Stomach (tissue), 9 donors: ENCODE results near the gene DNAJC8. TPM values are rescaled to one million over a fixed set of nuclear protein-coding genes. Genes with fewer than 3 reads are reported as not detected.

Source experiments
- DNase-seq, 2 donors: peaks; one replicate each; pipeline versions ENCODE4 v3.0.0 to v3.0.0-alpha.2; 2013 to 2019
- H3K27ac ChIP-seq, 5 donors: fragments of 200-600 bp in 4 of 5; sonication (generic) in 4 of 5; one replicate each; pipeline ENCODE4 v1.5.1; 2013 to 2019; ENCODE audit warnings: mild to moderate bottlenecking in 1 of 5, moderate library complexity in 1 of 5
- H3K27me3 ChIP-seq, 3 donors: fragments of 200-600 bp; sonication (generic); one replicate each; pipeline ENCODE4 v1.5.1; 2017 to 2019; ENCODE audit warnings: mixed run types in 1 of 3
- H3K36me3 ChIP-seq, 4 donors: fragments of 200-600 bp; sonication (generic); 1 replicate in 3 of 4; 2 replicates in 1 of 4; pipeline ENCODE4 v1.5.1; 2016 to 2019
- H3K4me1 ChIP-seq, 4 donors: fragments of 200-600 bp; sonication (generic); one replicate each; pipeline ENCODE4 v1.5.1; 2016 to 2019
- H3K4me3 ChIP-seq, 4 donors: fragments of 200-600 bp; sonication (generic) in 3 of 4; one replicate each; pipeline ENCODE4 v1.5.1; 2016 to 2019; ENCODE audit warnings: mild to moderate bottlenecking in 1 of 4
- H3K9me3 ChIP-seq, 4 donors: fragments of 200-600 bp; sonication (generic); one replicate each; pipeline ENCODE4 v1.5.1; 2016 to 2019
- EP300 ChIP-seq: sonication (generic); formaldehyde crosslinking; IDR thresholded peaks from one replicate; pipeline ENCODE4 v1.6.1; 2017; ENCODE audit warnings: antibody characterized with exemption
- POLR2A ChIP-seq, 4 donors: fragments of 450-650 bp; IDR thresholded peaks; one replicate each; pipeline ENCODE4 v1.6.1; 2016; ENCODE audit warnings: antibody characterized with exemption in 4 of 4, control low read depth in 2 of 4, mild to moderate bottlenecking in 1 of 4, moderate library complexity in 1 of 4
- POLR2AphosphoS5 ChIP-seq, 3 donors: sonication (generic); formaldehyde crosslinking; IDR thresholded peaks; one replicate each; pipeline ENCODE4 v1.6.1; 2016; ENCODE audit warnings: antibody characterized with exemption in 3 of 3
- WGBS, 5 donors: extraction: QIAGEN DNeasy Blood & Tissue Kit in 3 of 5; methylation state at CpG; one replicate each; pipeline versions ENCODE4 v1.1.5 to v1.1.7; 2013 to 2018; 5-methylcytosine and 5-hydroxymethylcytosine counted together
- intact Hi-C: fragments of 100-400 bp; cut with DNase I; formaldehyde crosslinking; loops from one replicate; pipeline ENCODE4 v1.15.1; 2023; ENCODE audit warnings: low total_unique reads
- polyA plus RNA-seq, 3 donors: library from polyadenylated mRNA; stranded (reverse); fragments of 200-250 nt; gene quantifications; one replicate each; pipeline ENCODE4 v1.2.3, GENCODE V29; 2013
- total RNA-seq, 5 donors: library from RNA; depleted of rRNA; stranded (reverse); fragments of >200 nt; gene quantifications; one replicate each; pipeline versions ENCODE4 v1.1.0 to v1.2.3, GENCODE V29; 2014 to 2016
- TF ChIP-seq, protein P1 (sequence below), 7 experiments: fragments of 450-650 bp in 4 of 7; fragments of 200-600 bp in 3 of 7; sonication (generic) in 3 of 7; IDR thresholded peaks; one replicate each; pipeline ENCODE4 v1.5.1; 2016 to 2019; ENCODE audit warnings: antibody characterized with exemption in 7 of 7, control low read depth in 2 of 7, mild to moderate bottlenecking in 1 of 7
- donor health status: healthy with polysubstance abuse.
- donor health status: Bipolar disorder and iron deficiency.
- donor health status: healthy.

The DNAJC8 gene
- total and polyA plus RNA-seq, 8 donors: 38.4 to 111 (median 74.4) TPM

- Histone ChIP-seq H3K36me3 (no peaks in the 10 kb centered on the region), H3K27ac (peak within 1 kb of the TSS; percentile 48 to 81 (median 69)), H3K9me3 (no peaks in the 10 kb centered on the region), H3K4me1 (peaks cover 20 to 55% (median 30%) of the 10 kb centered on the region in 4 donors), H3K27me3 (no peaks in the 10 kb centered on the region), H3K4me3 (peak within 1 kb of the TSS; percentile 2 to 36 (median 24))
- no peak for DNase-seq
- no peak for TF ChIP-seq POLR2AphosphoS5 (IDR thresholded peaks at IDR 0.05)
- TF ChIP-seq POLR2A (IDR thresholded peaks at IDR 0.05): no peak
- TF ChIP-seq EP300: no peak
- TF ChIP-seq, protein P1, sequence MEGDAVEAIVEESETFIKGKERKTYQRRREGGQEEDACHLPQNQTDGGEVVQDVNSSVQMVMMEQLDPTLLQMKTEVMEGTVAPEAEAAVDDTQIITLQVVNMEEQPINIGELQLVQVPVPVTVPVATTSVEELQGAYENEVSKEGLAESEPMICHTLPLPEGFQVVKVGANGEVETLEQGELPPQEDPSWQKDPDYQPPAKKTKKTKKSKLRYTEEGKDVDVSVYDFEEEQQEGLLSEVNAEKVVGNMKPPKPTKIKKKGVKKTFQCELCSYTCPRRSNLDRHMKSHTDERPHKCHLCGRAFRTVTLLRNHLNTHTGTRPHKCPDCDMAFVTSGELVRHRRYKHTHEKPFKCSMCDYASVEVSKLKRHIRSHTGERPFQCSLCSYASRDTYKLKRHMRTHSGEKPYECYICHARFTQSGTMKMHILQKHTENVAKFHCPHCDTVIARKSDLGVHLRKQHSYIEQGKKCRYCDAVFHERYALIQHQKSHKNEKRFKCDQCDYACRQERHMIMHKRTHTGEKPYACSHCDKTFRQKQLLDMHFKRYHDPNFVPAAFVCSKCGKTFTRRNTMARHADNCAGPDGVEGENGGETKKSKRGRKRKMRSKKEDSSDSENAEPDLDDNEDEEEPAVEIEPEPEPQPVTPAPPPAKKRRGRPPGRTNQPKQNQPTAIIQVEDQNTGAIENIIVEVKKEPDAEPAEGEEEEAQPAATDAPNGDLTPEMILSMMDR (IDR thresholded peaks at IDR 0.05): no peak
- intact Hi-C loops: no loop called here
- WGBS, 5 donors: 69 to 84% (median 81%) methylated on average over 18 of the region's 18 CpGs
Observed at GRCh38 chr1:28176492-28177470, 56.0 kb downstream of the DNAJC8 start, which contains the start of gene PTAFR. Gene PTAFR, minus strand, starts transcription at chr1:28176690. Its CDS starts 25,669 bp downstream, at chr1:28151021.

DNA sequence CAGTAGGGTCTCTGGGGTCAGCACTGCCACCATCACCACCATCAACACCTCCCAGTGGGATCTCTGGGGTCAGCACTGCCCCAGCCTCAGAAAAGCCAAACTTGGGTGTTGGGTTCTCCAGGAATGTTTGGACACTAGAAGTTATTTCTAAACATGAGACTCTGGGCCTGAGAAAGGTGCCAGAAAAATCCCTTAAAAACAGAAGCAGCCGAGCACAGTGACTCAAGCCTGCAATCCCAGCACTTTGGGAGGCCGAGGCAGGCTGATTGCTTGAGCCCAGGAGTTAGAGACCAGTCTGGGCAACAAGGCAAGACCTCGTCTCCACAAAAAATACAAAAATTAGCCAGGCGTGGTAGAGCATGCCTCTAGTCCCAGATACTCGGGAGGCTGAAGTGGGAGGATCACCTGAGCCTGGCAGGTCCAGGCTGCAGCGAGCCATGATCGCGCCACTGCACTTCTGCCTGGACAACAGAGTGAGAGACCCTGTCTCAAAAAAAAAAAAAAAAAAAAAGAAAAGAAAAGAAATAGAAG lies 56.8 kb downstream of the DNAJC8 start:
- Histone ChIP-seq H3K9me3 (no peaks in the 10 kb centered on the region), H3K27ac (peak overlapping the region; percentile 22 to 81 (median 69)), H3K27me3 (no peaks in the 10 kb centered on the region), H3K4me3 (peak overlapping the region; percentile 2 to 36 (median 24)), H3K36me3 (no peaks in the 10 kb centered on the region), H3K4me1 (peaks cover 28 to 58% (median 37%) of the 10 kb centered on the region in 4 donors)
- TF ChIP-seq POLR2AphosphoS5 (IDR thresholded peaks at IDR 0.05): no peak
- TF ChIP-seq, protein P1 (IDR thresholded peaks at IDR 0.05): no peak
- TF ChIP-seq EP300: no peak
- TF ChIP-seq POLR2A (IDR thresholded peaks at IDR 0.05): no peak
- WGBS, 5 donors: 68 to 77% (median 74%) methylated on average over 8 of the region's 8 CpGs
- DNase-seq: no peak
- intact Hi-C loops: no loop called here

- intact Hi-C loops: no loop called here
- DNase-seq: no peak
- WGBS, 5 donors: 38 to 76% (median 69%) methylated on average over 2 to 5 of the region's 5 CpGs
- TF ChIP-seq, protein P1 (IDR thresholded peaks at IDR 0.05): no peak
- TF ChIP-seq POLR2A (IDR thresholded peaks at IDR 0.05) (no peak), EP300 (no peak), POLR2AphosphoS5 (IDR thresholded peaks at IDR 0.05) (no peak)
- peaks cover 30 to 68% (median 45%) of the 10 kb centered on the region in 4 donors for H3K4me1 ChIP-seq
- H3K27ac ChIP-seq: peak overlapping the region; percentile 30 to 81 (median 69)
- H3K36me3 ChIP-seq: no peaks in the 10 kb centered on the region
- no peaks in the 10 kb centered on the region for H3K9me3 ChIP-seq
- no peaks in the 10 kb centered on the region for H3K27me3 ChIP-seq
- H3K4me3 ChIP-seq: peak overlapping the region in 3 of 4 donors; percentile 15 to 36 (median 33)
Observed at GRCh38 chr1:28173980-28174297, 58.9 kb downstream of the DNAJC8 start.

DNA sequence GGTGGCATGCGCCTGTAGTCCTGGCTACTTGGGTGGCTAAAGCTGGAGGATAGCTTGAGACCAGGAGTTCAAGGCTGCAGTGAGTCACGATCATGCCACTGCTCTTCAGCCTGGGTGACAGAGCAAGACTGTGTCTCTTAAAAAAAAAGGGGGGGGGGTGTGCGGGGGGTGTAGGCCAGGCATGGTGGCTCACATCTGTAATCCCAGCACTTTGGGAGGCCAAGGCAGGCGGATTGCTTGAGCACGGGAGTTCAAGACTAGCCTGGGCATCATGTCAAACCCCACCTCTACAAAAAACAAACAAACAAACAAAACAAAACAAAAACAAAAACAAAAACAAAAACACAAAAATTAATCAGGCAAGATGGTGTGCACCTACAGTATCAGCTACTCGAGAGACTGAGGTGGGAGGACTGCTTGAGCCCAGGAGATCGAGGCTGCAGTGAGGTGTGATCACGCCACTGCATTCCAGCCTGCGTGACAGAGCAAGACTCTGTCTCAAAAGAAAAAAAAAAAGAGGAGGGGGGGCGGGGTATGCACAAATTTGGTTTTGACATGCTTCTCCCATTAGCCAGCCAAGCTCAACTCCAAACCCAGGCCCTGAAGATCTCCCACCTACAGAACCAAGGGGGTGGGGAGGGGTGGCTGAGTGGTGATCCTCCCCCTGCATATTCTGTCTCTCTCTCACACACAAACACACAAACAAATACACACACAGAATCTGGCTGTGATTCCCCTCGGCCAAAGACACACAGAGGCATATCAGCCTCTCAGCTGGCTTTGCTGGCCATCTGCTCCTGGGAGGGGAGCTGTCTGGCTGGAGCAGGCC lies 59.5 kb downstream of the DNAJC8 start:
- intact Hi-C loops: no loop called here
- no peak for TF ChIP-seq POLR2AphosphoS5 (IDR thresholded peaks at IDR 0.05)
- TF ChIP-seq, protein P1 (IDR thresholded peaks at IDR 0.05): no peak
- TF ChIP-seq EP300: no peak
- no peak for TF ChIP-seq POLR2A (IDR thresholded peaks at IDR 0.05)
- WGBS, 5 donors: 45 to 63% (median 46%) methylated on average over 11 of the region's 11 CpGs
- H3K4me1 ChIP-seq: peaks cover 30 to 68% (median 45%) of the 10 kb centered on the region in 4 donors
- H3K4me3 ChIP-seq: peak overlapping the region in 3 of 4 donors; percentile 15 to 36 (median 33)
- peak overlapping the region; percentile 64 to 81 (median 73) for H3K27ac ChIP-seq
- H3K36me3 ChIP-seq: no peaks in the 10 kb centered on the region
- no peaks in the 10 kb centered on the region for H3K27me3 ChIP-seq
- no peaks in the 10 kb centered on the region for H3K9me3 ChIP-seq
- DNase-seq: peak in 1 of 2 donors; percentile 77
